Right atrium auricular region (tissue), 2 donors: ENCODE data around the gene CTSG. TPM values are rescaled to one million over a fixed set of nuclear protein-coding genes. Genes with fewer than 3 reads are reported as not detected.
"Not testable (repeated sequence)": the region's sequence is repeated elsewhere in the genome, so short reads cannot be mapped to it uniquely, and the experiment has no call there.

ENCODE experiments used
- DNase-seq: peaks from one replicate; pipeline ENCODE4 v3.0.0-alpha.2; 2019; ENCODE audit warnings: low spot score
- H3K27ac ChIP-seq, 2 donors: fragments of 200-600 bp; sonication (generic); 1 replicate in 1 of 2; 2 replicates in 1 of 2; pipeline ENCODE4 v1.5.1; 2016 to 2019
- H3K27me3 ChIP-seq, 2 donors: fragments of 200-600 bp; sonication (generic); one replicate each; pipeline versions ENCODE4 v1.5.1 to v1.6.0; 2017 to 2019
- H3K36me3 ChIP-seq: fragments of 200-600 bp; sonication (generic); one replicate; pipeline ENCODE4 v1.5.1; 2016
- H3K4me1 ChIP-seq, 2 donors: fragments of 200-600 bp; sonication (generic); one replicate each; pipeline versions ENCODE4 v1.5.1 to v1.6.0; 2017 to 2019
- H3K4me3 ChIP-seq, 2 donors: fragments of 200-600 bp; sonication (generic); 1 replicate in 1 of 2; 2 replicates in 1 of 2; pipeline ENCODE4 v1.5.1; 2017 to 2019; ENCODE audit warnings: mild to moderate bottlenecking in 1 of 2, moderate library complexity in 1 of 2
- H3K9me3 ChIP-seq, 2 donors: fragments of 200-600 bp; sonication (generic); one replicate each; pipeline ENCODE4 v1.5.1; 2019
- CTCF ChIP-seq, 2 donors: fragments of 200-600 bp; sonication (generic); IDR thresholded peaks; one replicate each; pipeline ENCODE4 v1.5.1; 2019; ENCODE audit warnings: antibody characterized with exemption in 2 of 2
- total RNA-seq, 2 donors: library from RNA; depleted of rRNA; stranded (reverse); fragments of >200 nt; gene quantifications; one replicate each; pipeline ENCODE4 v1.1.0, GENCODE V29; 2016

Gene CTSG
- total RNA-seq, 2 donors from 2014 or later: not detected

GRCh38 chr14:24534286-24534685 is 41.8 kb downstream of the CTSG start:
- TF ChIP-seq CTCF (IDR thresholded peaks at IDR 0.05): no peak
- H3K9me3 ChIP-seq: no peaks in the 10 kb centered on the region
- H3K4me3 ChIP-seq: no peak overlapping the region
- DNase-seq: no peak
- H3K27me3 ChIP-seq: no peaks in the 10 kb centered on the region
- no peak overlapping the region for H3K27ac ChIP-seq
- H3K4me1 ChIP-seq: no peaks in the 10 kb centered on the region
- H3K36me3 ChIP-seq: no peaks in the 10 kb centered on the region

GRCh38 chr14:24525877-24526620 is 50.0 kb downstream of the CTSG start:
- H3K4me1 ChIP-seq, H3K9me3 ChIP-seq, H3K4me3 ChIP-seq, DNase-seq, H3K27ac ChIP-seq, H3K36me3 ChIP-seq, H3K27me3 ChIP-seq: not testable (repeated sequence)

Other genes starting within 250 kb of the CTSG start
- 10 to 100 TPM; 17.1 to 25.5 TPM for gene ADCY4, start 241.2 kb downstream of the CTSG start, total RNA-seq
- 1 to 10 TPM; 1.9 to 3.8 TPM for gene RIPK3, start 236.3 kb downstream of the CTSG start, total RNA-seq
- 10 to 100 TPM; 12.5 to 13.4 TPM for gene NFATC4, start 208.1 kb downstream of the CTSG start, total RNA-seq
- gene NYNRIN, start 177.2 kb downstream of the CTSG start, total RNA-seq: 10 to 100 TPM in 1 of 2 donors, 1 to 10 TPM in 1; 6.0 to 10.1 TPM
- gene CBLN3, start 146.6 kb downstream of the CTSG start, total RNA-seq: 1 to 10 TPM in 1 of 2 donors, under 1 TPM in 1; 0.48 to 1.4 TPM
- gene KHNYN, start 146.3 kb downstream of the CTSG start, total RNA-seq: 10 to 100 TPM; 16.3 to 23.0 TPM
- gene SDR39U1, start 133.5 kb downstream of the CTSG start, total RNA-seq: 10 to 100 TPM; 49.2 to 55.1 TPM
- gene CMA1, start 68.0 kb downstream of the CTSG start, total RNA-seq: not detected
- under 1 TPM in 1 of 2 donors, not detected in 1; 0.93 TPM for gene GZMH, start 33.4 kb upstream of the CTSG start, total RNA-seq
- gene GZMB, start 57.9 kb upstream of the CTSG start, total RNA-seq: 1 to 10 TPM in 1 of 2 donors, not detected in 1; 2.0 TPM